ENCODE data around the gene NET1.

NET1 gene

DNA sequence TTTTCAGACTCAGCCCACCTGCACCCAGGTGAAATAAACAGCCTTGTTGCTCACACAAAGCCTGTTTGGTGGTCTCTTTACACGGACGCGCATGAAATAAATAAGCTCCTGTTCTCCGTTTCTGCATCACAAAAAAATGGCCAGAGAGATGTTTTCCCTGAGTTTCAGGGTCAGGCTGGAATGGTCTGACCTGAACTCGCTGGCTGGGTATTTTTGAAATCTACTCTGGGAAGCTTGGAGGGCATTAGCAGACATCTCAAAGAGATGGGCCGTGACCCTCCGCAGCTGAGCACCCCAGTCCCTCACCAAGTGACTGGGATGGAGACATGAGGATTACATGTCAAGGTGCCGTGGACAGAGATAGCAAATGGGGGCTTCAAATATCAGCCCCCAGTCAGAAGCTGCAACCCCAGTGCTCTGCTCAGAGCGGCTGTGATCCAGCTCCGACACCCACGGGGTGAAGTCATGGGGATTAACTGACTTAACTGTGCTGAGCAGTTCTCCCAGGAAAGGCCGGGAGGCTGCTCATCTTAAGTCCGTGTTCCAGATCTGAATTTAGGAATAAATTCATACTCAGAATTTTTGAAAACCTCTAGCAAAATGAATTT is 64.7 kb downstream of the NET1 start:
- Histone ChIP-seq H3K27ac (no peak overlapping the region), H3K4me3 (ENCODE audit: low read depth, low read length) (no peak overlapping the region), H3K9me3 (ENCODE audit: control insufficient read depth, low read length) (no peaks in the 10 kb centered on the region), H3K9ac (no peak overlapping the region), H3K4me1 (no peaks in the 10 kb centered on the region), H3K79me2 (no peaks in the 10 kb centered on the region), H3K27me3 (ENCODE audit: control insufficient read depth, insufficient read depth, low read length) (no peaks in the 10 kb centered on the region), H3K4me2 (ENCODE audit: low read length) (no peak overlapping the region), H3K36me3 (ENCODE audit: control insufficient read depth, insufficient read depth, low read length) (no peaks in the 10 kb centered on the region), H2AFZ (no peak overlapping the region)
- no peak for TF ChIP-seq CTCF (IDR thresholded peaks at IDR 0.05)

DNA sequence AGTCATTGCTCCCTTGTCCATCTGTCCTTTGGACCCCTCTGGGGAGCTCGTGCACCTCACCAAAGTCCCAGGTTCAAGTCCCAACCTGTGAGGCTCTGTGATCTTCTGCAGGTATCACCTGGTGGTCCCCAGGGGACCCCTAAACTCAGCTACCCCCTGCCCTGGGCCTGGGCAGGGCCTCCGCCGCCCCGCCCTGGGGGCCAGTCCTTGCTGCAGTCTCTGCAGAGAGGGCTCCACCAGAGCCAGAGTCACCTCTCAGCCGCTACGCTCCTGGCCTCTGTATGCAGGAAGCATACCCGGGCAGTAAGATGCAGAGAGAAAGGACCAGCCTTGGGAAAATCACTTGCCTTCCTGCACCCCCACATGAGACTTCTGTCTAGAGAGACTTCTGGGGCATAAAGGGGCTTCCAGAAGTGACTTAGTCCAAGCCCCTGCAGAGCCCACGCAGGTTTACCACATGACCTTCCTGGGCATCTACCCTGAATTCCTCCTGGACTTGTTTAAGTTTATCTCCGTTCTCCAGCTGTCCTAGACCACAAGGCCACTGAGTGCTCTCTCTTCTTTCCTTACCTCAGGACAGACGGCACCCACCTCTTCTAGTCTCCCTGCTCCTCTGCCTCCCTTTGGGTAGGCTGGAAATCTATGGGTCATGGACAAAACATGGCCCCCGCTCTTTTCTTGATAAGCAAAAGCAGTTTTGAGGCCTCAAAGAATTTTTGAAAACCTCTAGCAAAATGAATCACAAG is 65.8 kb downstream of the NET1 start:
- Histone ChIP-seq H3K27me3 (ENCODE audit: control insufficient read depth, insufficient read depth, low read length) (no peaks in the 10 kb centered on the region), H3K4me1 (no peaks in the 10 kb centered on the region), H2AFZ (no peak overlapping the region), H3K79me2 (no peaks in the 10 kb centered on the region), H3K4me2 (ENCODE audit: low read length) (no peak overlapping the region), H3K36me3 (ENCODE audit: control insufficient read depth, insufficient read depth, low read length) (no peaks in the 10 kb centered on the region), H3K9ac (no peak overlapping the region), H3K4me3 (ENCODE audit: low read depth, low read length) (no peak overlapping the region), H3K9me3 (ENCODE audit: control insufficient read depth, low read length) (no peaks in the 10 kb centered on the region), H3K27ac (no peak overlapping the region)
- no peak for TF ChIP-seq CTCF (IDR thresholded peaks at IDR 0.05)

DNA sequence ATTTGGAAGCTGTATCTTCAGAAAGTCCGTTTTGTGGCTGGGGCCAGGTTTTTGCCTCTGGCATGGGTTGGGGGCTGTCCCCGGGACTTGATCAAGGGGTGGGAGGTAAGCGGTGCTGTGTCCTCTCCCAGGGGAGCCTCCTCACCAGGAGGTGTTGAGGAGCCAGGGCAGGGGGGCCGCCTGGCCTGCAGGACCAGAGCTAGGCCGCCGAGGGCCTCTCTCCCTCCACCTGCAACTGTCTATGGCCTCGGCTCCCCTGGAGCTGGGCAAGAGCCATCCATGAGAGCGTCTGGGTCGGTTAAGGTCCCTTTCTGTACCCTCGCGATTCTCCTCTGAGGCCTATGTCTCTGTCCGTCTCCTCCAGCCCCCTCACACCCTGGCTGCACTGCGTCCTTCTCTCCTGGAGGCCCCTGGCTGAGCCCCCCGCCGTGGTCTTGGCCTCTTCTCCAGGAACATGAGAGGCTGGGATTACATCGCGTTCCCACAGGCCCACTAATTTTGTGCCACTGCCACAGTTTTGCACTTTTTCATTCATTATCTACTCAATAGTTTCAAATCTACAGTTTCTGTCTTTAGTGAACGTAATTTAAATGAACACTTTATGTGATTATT is 66.4 kb downstream of the NET1 start:
- Histone ChIP-seq H3K4me2 (ENCODE audit: low read length) (no peak overlapping the region), H3K27ac (no peak overlapping the region), H3K9me3 (ENCODE audit: control insufficient read depth, low read length) (no peaks in the 10 kb centered on the region), H3K79me2 (no peaks in the 10 kb centered on the region), H3K36me3 (ENCODE audit: control insufficient read depth, insufficient read depth, low read length) (no peaks in the 10 kb centered on the region), H3K4me1 (no peaks in the 10 kb centered on the region), H2AFZ (no peak overlapping the region), H3K27me3 (ENCODE audit: control insufficient read depth, insufficient read depth, low read length) (no peaks in the 10 kb centered on the region), H3K9ac (no peak overlapping the region), H3K4me3 (ENCODE audit: low read depth, low read length) (no peak overlapping the region)
- no peak for TF ChIP-seq CTCF (IDR thresholded peaks at IDR 0.05)

DNA sequence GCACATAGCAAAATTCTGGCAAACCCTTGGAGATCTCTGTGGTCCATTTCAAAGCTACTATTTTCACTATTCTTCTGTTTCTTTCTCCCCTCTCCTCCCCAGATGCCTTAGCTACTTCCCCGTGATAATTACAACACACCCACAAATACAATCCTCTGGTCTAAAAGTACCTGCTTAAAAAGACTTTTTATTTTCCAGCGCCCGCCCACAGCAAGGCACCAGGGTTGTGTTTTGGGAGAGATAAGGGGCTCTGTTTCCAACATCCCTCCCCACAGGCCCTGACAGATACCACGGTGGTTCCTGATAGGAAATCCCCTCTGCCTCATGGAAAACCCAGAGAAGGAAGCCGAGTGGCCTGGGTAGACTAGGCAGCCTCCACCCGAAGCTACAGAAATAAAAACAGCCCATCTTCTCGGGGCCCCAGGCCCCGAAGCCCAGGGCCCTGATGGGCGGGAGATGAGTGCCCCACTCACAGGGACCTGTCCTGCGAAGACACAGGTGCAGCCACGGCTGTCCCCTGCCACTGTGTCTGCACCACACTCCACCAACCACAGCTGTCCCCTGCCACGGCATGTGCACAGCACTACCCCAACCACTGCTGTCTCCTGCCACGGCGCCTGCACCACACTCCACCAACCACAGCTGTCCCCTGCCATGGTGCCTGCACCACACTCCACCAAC is 67.3 kb downstream of the NET1 start:
- H3K4me2 ChIP-seq (ENCODE audit: low read length) = no peak overlapping the region
- H2AFZ ChIP-seq = no peak overlapping the region
- H3K9me3 ChIP-seq (ENCODE audit: control insufficient read depth, low read length) = no peaks in the 10 kb centered on the region
- H3K27me3 ChIP-seq (ENCODE audit: control insufficient read depth, insufficient read depth, low read length) = no peaks in the 10 kb centered on the region
- H3K9ac ChIP-seq = no peak overlapping the region
- no peak overlapping the region for H3K4me3 ChIP-seq (ENCODE audit: low read depth, low read length)
- no peak for TF ChIP-seq CTCF (IDR thresholded peaks at IDR 0.05)
- H3K27ac ChIP-seq = no peak overlapping the region
- H3K36me3 ChIP-seq (ENCODE audit: control insufficient read depth, insufficient read depth, low read length) = no peaks in the 10 kb centered on the region
- H3K79me2 ChIP-seq = no peaks in the 10 kb centered on the region
- no peaks in the 10 kb centered on the region for H3K4me1 ChIP-seq

Measured in parathyroid adenoma (tissue), 2 donors.